Fibroblast of pulmonary artery (primary cell): Measurements from ENCODE around the gene ARHGAP10.

Source experiments
- DNase-seq: peaks from one replicate; pipeline ENCODE4 v3.0.0-alpha.2; 2010; ENCODE audit warnings: low read depth
- H3K4me3 ChIP-seq: replicated peaks from 2 replicates; pipeline ENCODE4 v1.5.1; 2011; ENCODE audit warnings: low read depth, mild to moderate bottlenecking, control low read depth, low read length, moderate library complexity
- CTCF ChIP-seq: IDR thresholded peaks from 2 replicates; pipeline ENCODE4 v1.5.1; 2011; ENCODE audit warnings: mild to moderate bottlenecking, control low read depth, low read length, inconsistent platforms; ENCODE audit errors: missing control alignments

ARHGAP10 gene

GRCh38 chr4:147847751-147848590 lies 116.1 kb downstream of the ARHGAP10 start:
- TF ChIP-seq CTCF: no peak
- DNase-seq: no peak
- no peak overlapping the region for H3K4me3 ChIP-seq

GRCh38 chr4:147848634-147849033 lies 116.7 kb downstream of the ARHGAP10 start:
- TF ChIP-seq CTCF: no peak
- no peak for DNase-seq
- no peak overlapping the region for H3K4me3 ChIP-seq

- TF ChIP-seq CTCF: no peak
- no peak for DNase-seq
- H3K4me3 ChIP-seq: no peak overlapping the region
These were observed 119.2 kb downstream of the ARHGAP10 start for GRCh38 chr4:147851135-147851534.

DNA sequence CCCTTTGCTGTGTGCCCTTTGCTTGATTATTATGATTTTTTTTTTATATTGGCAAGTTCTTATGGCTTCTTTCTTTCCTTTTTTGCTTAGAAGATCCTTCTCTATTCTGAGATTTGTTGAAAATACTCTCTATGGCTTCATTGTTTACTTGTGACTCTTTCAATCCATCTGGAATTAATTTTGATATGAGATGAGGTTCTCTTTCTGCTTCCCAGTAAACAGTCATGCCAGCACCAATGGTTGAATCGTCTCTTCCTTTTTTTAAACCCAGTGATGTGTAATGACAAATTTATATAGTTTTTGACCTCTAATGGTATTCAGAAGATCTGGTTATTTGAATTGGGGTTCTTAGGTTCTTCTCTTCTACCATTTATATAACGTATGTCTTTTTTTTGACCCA lies 121.8 kb downstream of the ARHGAP10 start:
- TF ChIP-seq CTCF: no peak
- no peak overlapping the region for H3K4me3 ChIP-seq
- no peak for DNase-seq

DNA sequence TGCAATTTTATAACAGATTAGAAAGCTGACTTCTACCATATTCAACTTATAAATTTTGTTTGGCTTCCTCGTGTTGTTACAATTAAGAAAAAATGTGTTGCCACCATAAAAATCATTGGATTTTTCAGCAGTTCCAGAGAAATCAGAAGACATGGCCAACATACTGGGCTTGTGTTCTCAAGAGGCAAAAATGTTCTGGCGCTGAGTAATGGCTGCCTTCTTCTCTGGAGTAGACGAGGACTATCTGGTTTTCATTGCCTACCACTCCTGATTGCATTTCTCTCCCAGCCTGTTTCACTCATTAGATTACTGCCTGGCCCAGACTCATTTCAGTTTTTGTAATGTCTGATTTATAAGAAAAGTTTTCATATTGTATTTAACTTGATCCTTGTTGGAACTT lies 122.3 kb downstream of the ARHGAP10 start:
- H3K4me3 ChIP-seq: no peak overlapping the region
- no peak for TF ChIP-seq CTCF
- DNase-seq: no peak

- no peak overlapping the region for H3K4me3 ChIP-seq
- DNase-seq: no peak
- no peak for TF ChIP-seq CTCF
These were observed 123.7 kb downstream of the ARHGAP10 start for GRCh38 chr4:147855571-147856009.

- DNase-seq: no peak
- no peak for TF ChIP-seq CTCF
- H3K4me3 ChIP-seq: no peak overlapping the region
These were observed 129.1 kb downstream of the ARHGAP10 start for GRCh38 chr4:147860960-147861359.
